ENCODE data around the gene PRKG1. TPM values are rescaled to one million over a fixed set of nuclear protein-coding genes. Genes with fewer than 3 reads are reported as not detected.

The PRKG1 gene
- total and polyA plus RNA-seq, 7 donors: 4.5 to 49.0 (median 31.7) TPM

GRCh38 chr10:51832652-51833383, 758.5 kb downstream of the PRKG1 start:
- no peak overlapping the region for H3K4me3 ChIP-seq
- peaks cover 2% of the 10 kb centered on the region for H3K4me1 ChIP-seq
- TF ChIP-seq CTCF (IDR thresholded peaks at IDR 0.05): no peak
- DNase-seq: no peak
- no peak overlapping the region for H3K27ac ChIP-seq
- whole genome bisulfite sequencing, 3 donors: 90 to 97% (median 95%) methylated on average over 7 of the region's 7 CpGs
- peak in 3 of 4 donors; percentile 47 to 55 (median 51) for ATAC-seq
- intact Hi-C loops (cut with DNase I): no loop called here
- no peaks in the 10 kb centered on the region for H3K36me3 ChIP-seq (ENCODE audit: insufficient read depth in 1 of 2, low read depth in 1 of 2)
- H3K27me3 ChIP-seq (ENCODE audit: insufficient read depth in 3 of 3, low read length in 2 of 3): no peaks in the 10 kb centered on the region
- H3K9me3 ChIP-seq: peaks cover 6% of the 10 kb centered on the region

- intact Hi-C loops (cut with DNase I): no loop called here
- H3K4me3 ChIP-seq: no peak overlapping the region
- no peaks in the 10 kb centered on the region for H3K36me3 ChIP-seq (ENCODE audit: insufficient read depth in 1 of 2, low read depth in 1 of 2)
- ATAC-seq: no peak
- 91 to 100% (median 97%) methylated on average over 1 of the region's 1 CpG for WGBS, 3 donors
- H3K27ac ChIP-seq: no peak overlapping the region
- H3K4me1 ChIP-seq: peaks cover 2% of the 10 kb centered on the region
- TF ChIP-seq CTCF (IDR thresholded peaks at IDR 0.05): no peak
- no peaks in the 10 kb centered on the region for H3K27me3 ChIP-seq (ENCODE audit: insufficient read depth in 3 of 3, low read length in 2 of 3)
- no peak for DNase-seq
- peaks cover 6% of the 10 kb centered on the region for H3K9me3 ChIP-seq
Measured at GRCh38 chr10:51834548-51834947, 760.3 kb downstream of the PRKG1 start.

- Histone ChIP-seq H3K36me3 (ENCODE audit: insufficient read depth in 1 of 2, low read depth in 1 of 2) (no peaks in the 10 kb centered on the region), H3K27me3 (ENCODE audit: insufficient read depth in 3 of 3, low read length in 2 of 3) (no peaks in the 10 kb centered on the region), H3K4me1 (no peaks in the 10 kb centered on the region), H3K9me3 (peaks cover 6% of the 10 kb centered on the region), H3K27ac (no peak overlapping the region), H3K4me3 (no peak overlapping the region)
- intact Hi-C loops (cut with DNase I): no loop called here
- no peak for ATAC-seq
- no peak for TF ChIP-seq CTCF (IDR thresholded peaks at IDR 0.05)
- no peak for DNase-seq
- WGBS, 3 donors: 52 to 60% (median 59%) methylated on average over 3 of the region's 3 CpGs
Measured at GRCh38 chr10:51838471-51838870, 764.2 kb downstream of the PRKG1 start.

DNA sequence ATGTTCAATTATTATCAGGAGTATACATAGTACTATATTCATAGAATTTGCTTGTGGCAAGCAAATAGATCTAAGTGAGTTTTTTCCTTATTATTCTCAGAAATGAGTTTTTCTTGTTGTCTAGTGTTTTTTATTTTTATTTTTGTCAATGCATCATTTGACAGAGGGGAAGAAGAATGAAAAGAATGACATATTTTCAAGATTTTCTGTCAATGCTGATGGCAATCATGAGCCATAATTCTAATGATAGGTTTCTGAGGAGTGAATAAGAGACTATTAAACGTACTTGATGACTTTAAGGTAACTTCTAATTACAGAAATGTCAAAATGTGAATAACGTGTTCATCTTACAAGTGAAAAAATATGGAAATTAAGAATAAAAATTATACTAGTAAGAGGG, 769.7 kb downstream of the PRKG1 start:
- no peak for ATAC-seq
- Histone ChIP-seq H3K36me3 (ENCODE audit: insufficient read depth in 1 of 2, low read depth in 1 of 2) (no peaks in the 10 kb centered on the region), H3K27me3 (ENCODE audit: insufficient read depth in 3 of 3, low read length in 2 of 3) (no peaks in the 10 kb centered on the region), H3K9me3 (no peaks in the 10 kb centered on the region), H3K4me1 (no peaks in the 10 kb centered on the region), H3K4me3 (no peak overlapping the region), H3K27ac (no peak overlapping the region)
- DNase-seq: no peak
- 88 to 90% (median 90%) methylated on average over 2 of the region's 2 CpGs for WGBS, 3 donors
- no peak for TF ChIP-seq CTCF (IDR thresholded peaks at IDR 0.05)
- intact Hi-C loops (cut with DNase I): no loop called here
